Measurements from ENCODE around the gene SMC6. TPM values are rescaled to one million over a fixed set of nuclear protein-coding genes. Genes with fewer than 3 reads are reported as not detected.

Gene SMC6
- total RNA-seq, 1 experiment from 2014 or later = 46.7 TPM

DNA sequence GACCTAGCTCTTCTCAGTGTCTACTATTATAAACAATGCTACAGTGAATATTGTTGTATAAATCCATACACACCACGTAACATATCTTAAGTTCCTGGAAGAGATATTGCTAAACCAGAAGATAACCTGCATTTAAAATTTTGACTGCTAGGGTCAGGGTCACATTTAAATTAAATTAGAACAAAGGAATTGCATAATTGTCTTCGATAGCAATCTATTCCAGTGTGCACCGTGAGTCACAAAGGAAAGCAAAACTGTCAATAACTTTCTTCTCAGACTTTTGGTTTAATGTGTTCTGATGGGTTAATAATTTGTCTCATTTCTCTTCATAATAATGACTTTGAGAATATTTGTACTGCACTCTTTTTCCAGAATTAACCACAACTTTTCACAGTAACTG, 4.5 kb upstream of the SMC6 start (continued):
- TF ChIP-seq, protein P1, sequence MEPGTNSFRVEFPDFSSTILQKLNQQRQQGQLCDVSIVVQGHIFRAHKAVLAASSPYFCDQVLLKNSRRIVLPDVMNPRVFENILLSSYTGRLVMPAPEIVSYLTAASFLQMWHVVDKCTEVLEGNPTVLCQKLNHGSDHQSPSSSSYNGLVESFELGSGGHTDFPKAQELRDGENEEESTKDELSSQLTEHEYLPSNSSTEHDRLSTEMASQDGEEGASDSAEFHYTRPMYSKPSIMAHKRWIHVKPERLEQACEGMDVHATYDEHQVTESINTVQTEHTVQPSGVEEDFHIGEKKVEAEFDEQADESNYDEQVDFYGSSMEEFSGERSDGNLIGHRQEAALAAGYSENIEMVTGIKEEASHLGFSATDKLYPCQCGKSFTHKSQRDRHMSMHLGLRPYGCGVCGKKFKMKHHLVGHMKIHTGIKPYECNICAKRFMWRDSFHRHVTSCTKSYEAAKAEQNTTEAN (CRISPR knock-in tag; IDR thresholded peaks at IDR 0.05) = no peak
- TF ChIP-seq, protein P2, sequence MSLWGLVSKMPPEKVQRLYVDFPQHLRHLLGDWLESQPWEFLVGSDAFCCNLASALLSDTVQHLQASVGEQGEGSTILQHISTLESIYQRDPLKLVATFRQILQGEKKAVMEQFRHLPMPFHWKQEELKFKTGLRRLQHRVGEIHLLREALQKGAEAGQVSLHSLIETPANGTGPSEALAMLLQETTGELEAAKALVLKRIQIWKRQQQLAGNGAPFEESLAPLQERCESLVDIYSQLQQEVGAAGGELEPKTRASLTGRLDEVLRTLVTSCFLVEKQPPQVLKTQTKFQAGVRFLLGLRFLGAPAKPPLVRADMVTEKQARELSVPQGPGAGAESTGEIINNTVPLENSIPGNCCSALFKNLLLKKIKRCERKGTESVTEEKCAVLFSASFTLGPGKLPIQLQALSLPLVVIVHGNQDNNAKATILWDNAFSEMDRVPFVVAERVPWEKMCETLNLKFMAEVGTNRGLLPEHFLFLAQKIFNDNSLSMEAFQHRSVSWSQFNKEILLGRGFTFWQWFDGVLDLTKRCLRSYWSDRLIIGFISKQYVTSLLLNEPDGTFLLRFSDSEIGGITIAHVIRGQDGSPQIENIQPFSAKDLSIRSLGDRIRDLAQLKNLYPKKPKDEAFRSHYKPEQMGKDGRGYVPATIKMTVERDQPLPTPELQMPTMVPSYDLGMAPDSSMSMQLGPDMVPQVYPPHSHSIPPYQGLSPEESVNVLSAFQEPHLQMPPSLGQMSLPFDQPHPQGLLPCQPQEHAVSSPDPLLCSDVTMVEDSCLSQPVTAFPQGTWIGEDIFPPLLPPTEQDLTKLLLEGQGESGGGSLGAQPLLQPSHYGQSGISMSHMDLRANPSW (CRISPR knock-in tag; conservative IDR thresholded peaks at IDR 0.05; ENCODE audit: low read depth) = no peak
- TF ChIP-seq RORB (CRISPR knock-in tag; IDR thresholded peaks at IDR 0.05) = no peak
- no peak for TF ChIP-seq TEAD4 (CRISPR knock-in tag; IDR thresholded peaks at IDR 0.05)
- TF ChIP-seq, protein P3, sequence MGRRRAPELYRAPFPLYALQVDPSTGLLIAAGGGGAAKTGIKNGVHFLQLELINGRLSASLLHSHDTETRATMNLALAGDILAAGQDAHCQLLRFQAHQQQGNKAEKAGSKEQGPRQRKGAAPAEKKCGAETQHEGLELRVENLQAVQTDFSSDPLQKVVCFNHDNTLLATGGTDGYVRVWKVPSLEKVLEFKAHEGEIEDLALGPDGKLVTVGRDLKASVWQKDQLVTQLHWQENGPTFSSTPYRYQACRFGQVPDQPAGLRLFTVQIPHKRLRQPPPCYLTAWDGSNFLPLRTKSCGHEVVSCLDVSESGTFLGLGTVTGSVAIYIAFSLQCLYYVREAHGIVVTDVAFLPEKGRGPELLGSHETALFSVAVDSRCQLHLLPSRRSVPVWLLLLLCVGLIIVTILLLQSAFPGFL (CRISPR knock-in tag; IDR thresholded peaks at IDR 0.05; ENCODE audit: borderline replicate concordance) = no peak
- TF ChIP-seq, protein P4, sequence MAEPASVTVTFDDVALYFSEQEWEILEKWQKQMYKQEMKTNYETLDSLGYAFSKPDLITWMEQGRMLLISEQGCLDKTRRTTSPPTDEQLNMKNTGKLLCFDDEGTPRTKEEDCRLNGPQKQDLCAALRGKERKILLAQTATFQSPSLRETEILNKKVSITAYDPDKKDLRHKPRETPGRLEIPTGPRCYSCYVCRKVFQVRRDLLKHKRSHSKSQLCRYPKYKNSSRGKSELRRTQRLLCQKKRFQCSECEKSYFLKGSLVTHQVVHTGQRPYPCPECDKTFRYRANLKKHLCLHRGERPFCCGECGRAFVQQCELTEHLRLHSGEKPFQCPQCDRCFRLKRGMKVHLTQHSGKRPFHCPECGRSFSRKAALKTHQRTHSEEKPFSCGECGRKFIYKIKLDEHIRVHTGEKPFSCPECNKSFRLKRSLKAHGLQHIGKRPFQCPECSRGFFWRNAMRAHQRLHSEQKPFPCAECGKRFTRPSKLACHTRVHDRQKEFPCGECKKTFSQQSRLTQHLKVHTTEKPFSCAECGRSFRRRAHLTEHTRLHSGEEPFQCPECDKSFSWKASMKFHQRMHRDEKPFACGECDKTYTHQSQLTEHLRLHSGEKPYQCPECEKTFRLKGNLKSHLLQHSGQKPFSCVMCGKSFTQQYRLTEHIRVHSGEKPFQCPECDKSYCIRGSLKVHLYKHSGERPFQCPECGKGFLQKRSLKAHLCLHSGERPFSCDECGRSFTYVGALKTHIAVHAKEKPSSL (CRISPR knock-in tag; conservative IDR thresholded peaks at IDR 0.05) = no peak
- TF ChIP-seq, protein P5, sequence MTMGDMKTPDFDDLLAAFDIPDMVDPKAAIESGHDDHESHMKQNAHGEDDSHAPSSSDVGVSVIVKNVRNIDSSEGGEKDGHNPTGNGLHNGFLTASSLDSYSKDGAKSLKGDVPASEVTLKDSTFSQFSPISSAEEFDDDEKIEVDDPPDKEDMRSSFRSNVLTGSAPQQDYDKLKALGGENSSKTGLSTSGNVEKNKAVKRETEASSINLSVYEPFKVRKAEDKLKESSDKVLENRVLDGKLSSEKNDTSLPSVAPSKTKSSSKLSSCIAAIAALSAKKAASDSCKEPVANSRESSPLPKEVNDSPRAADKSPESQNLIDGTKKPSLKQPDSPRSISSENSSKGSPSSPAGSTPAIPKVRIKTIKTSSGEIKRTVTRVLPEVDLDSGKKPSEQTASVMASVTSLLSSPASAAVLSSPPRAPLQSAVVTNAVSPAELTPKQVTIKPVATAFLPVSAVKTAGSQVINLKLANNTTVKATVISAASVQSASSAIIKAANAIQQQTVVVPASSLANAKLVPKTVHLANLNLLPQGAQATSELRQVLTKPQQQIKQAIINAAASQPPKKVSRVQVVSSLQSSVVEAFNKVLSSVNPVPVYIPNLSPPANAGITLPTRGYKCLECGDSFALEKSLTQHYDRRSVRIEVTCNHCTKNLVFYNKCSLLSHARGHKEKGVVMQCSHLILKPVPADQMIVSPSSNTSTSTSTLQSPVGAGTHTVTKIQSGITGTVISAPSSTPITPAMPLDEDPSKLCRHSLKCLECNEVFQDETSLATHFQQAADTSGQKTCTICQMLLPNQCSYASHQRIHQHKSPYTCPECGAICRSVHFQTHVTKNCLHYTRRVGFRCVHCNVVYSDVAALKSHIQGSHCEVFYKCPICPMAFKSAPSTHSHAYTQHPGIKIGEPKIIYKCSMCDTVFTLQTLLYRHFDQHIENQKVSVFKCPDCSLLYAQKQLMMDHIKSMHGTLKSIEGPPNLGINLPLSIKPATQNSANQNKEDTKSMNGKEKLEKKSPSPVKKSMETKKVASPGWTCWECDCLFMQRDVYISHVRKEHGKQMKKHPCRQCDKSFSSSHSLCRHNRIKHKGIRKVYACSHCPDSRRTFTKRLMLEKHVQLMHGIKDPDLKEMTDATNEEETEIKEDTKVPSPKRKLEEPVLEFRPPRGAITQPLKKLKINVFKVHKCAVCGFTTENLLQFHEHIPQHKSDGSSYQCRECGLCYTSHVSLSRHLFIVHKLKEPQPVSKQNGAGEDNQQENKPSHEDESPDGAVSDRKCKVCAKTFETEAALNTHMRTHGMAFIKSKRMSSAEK (CRISPR knock-in tag; IDR thresholded peaks at IDR 0.05; ENCODE audit: borderline replicate concordance) = no peak
- no peak for TF ChIP-seq ESRRA (CRISPR knock-in tag; IDR thresholded peaks at IDR 0.05; ENCODE audit: borderline replicate concordance)

DNA sequence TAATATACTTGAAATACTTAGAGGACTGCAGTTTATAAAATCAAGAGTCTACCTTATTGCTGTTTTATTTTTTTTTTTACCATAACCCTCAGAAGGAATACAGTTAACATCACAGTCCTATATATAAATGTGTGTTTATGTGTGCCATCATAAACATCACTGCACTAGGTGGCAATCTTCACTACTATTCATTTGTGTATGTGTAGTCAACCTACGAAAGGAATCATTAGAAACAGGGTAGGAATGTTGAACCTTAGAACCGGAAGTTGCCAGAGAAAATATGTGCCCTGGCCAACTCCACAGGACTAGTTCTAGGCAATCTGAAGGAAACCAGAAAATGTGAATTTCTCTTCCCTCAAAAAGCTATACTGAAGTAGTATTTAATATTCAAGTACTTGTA, 3.7 kb upstream of the SMC6 start:
- H3K4me1 Mint-ChIP-seq = peaks cover 28% of the 10 kb centered on the region
- H3K4me3 Mint-ChIP-seq = no peak overlapping the region

More for the DNA sequence above, 3.7 kb upstream of the SMC6 start:
- ATAC-seq (no peak), DNase-seq (ENCODE audit: low spot score) (no peak)
- H3K9me3 Mint-ChIP-seq = no peaks in the 10 kb centered on the region
- H3K27ac Mint-ChIP-seq = no peak overlapping the region
- H3K27me3 Mint-ChIP-seq (ENCODE audit: low read depth) = no peaks in the 10 kb centered on the region
- H3K36me3 Mint-ChIP-seq = peaks cover 13% of the 10 kb centered on the region
- TF ChIP-seq, protein P6, sequence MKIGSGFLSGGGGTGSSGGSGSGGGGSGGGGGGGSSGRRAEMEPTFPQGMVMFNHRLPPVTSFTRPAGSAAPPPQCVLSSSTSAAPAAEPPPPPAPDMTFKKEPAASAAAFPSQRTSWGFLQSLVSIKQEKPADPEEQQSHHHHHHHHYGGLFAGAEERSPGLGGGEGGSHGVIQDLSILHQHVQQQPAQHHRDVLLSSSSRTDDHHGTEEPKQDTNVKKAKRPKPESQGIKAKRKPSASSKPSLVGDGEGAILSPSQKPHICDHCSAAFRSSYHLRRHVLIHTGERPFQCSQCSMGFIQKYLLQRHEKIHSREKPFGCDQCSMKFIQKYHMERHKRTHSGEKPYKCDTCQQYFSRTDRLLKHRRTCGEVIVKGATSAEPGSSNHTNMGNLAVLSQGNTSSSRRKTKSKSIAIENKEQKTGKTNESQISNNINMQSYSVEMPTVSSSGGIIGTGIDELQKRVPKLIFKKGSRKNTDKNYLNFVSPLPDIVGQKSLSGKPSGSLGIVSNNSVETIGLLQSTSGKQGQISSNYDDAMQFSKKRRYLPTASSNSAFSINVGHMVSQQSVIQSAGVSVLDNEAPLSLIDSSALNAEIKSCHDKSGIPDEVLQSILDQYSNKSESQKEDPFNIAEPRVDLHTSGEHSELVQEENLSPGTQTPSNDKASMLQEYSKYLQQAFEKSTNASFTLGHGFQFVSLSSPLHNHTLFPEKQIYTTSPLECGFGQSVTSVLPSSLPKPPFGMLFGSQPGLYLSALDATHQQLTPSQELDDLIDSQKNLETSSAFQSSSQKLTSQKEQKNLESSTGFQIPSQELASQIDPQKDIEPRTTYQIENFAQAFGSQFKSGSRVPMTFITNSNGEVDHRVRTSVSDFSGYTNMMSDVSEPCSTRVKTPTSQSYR (CRISPR knock-in tag; IDR thresholded peaks at IDR 0.05) = no peak
- TF ChIP-seq ZNF219 (CRISPR knock-in tag; IDR thresholded peaks at IDR 0.05; ENCODE audit: borderline replicate concordance) (no peak), SP1 (CRISPR knock-in tag; conservative IDR thresholded peaks at IDR 0.05) (no peak)
- TF ChIP-seq, protein P7, sequence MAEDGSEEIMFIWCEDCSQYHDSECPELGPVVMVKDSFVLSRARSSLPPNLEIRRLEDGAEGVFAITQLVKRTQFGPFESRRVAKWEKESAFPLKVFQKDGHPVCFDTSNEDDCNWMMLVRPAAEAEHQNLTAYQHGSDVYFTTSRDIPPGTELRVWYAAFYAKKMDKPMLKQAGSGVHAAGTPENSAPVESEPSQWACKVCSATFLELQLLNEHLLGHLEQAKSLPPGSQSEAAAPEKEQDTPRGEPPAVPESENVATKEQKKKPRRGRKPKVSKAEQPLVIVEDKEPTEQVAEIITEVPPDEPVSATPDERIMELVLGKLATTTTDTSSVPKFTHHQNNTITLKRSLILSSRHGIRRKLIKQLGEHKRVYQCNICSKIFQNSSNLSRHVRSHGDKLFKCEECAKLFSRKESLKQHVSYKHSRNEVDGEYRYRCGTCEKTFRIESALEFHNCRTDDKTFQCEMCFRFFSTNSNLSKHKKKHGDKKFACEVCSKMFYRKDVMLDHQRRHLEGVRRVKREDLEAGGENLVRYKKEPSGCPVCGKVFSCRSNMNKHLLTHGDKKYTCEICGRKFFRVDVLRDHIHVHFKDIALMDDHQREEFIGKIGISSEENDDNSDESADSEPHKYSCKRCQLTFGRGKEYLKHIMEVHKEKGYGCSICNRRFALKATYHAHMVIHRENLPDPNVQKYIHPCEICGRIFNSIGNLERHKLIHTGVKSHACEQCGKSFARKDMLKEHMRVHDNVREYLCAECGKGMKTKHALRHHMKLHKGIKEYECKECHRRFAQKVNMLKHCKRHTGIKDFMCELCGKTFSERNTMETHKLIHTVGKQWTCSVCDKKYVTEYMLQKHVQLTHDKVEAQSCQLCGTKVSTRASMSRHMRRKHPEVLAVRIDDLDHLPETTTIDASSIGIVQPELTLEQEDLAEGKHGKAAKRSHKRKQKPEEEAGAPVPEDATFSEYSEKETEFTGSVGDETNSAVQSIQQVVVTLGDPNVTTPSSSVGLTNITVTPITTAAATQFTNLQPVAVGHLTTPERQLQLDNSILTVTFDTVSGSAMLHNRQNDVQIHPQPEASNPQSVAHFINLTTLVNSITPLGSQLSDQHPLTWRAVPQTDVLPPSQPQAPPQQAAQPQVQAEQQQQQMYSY (CRISPR knock-in tag; IDR thresholded peaks at IDR 0.05) = no peak
- CTCF ChIA-PET = no interaction called here
- POLR2A ChIA-PET = no interaction called here
